Neutrophil (primary cell): Measurements from ENCODE around the gene TBC1D10A.

ENCODE experiments used
- H3K27ac ChIP-seq: fragments of 200-600 bp; sonication (generic); 2 replicates; pipeline ENCODE4 v1.5.1; 2016; ENCODE audit warnings: mild to moderate bottlenecking, moderate library complexity
- H3K27me3 ChIP-seq: fragments of 200-600 bp; sonication (generic); 2 replicates; pipeline ENCODE4 v1.6.0; 2016; ENCODE audit warnings: mild to moderate bottlenecking
- H3K36me3 ChIP-seq: fragments of 200-600 bp; sonication (generic); 2 replicates; pipeline ENCODE4 v1.5.1; 2017
- H3K4me1 ChIP-seq, 2 experiments: fragments of 200-600 bp in 1 of 2; sonication (generic) in 1 of 2; 1 replicate in 1 of 2; 2 replicates in 1 of 2; pipeline versions ENCODE4 v1.5.1 to v1.6.1; 2013 to 2016; ENCODE audit warnings: low read depth in 1 of 2, low read length in 1 of 2, mild to moderate bottlenecking in 1 of 2, moderate library complexity in 1 of 2; ENCODE audit not compliant: control insufficient read depth in 1 of 2, insufficient read depth in 1 of 2
- H3K4me3 ChIP-seq, 2 experiments: fragments of 200-600 bp in 1 of 2; sonication (generic) in 1 of 2; 1 replicate in 1 of 2; 2 replicates in 1 of 2; pipeline ENCODE4 v1.5.1; 2013 to 2016; ENCODE audit warnings: low read depth in 1 of 2, low read length in 1 of 2, mild to moderate bottlenecking in 1 of 2, moderate library complexity in 1 of 2
- H3K9me3 ChIP-seq: fragments of 200-600 bp; sonication (generic); 2 replicates; pipeline ENCODE4 v1.5.1; 2016
- CTCF ChIP-seq: fragments of 200-600 bp; sonication (generic); IDR thresholded peaks from 2 replicates; pipeline ENCODE4 v1.5.1; 2016; ENCODE audit warnings: antibody characterized with exemption

TBC1D10A gene

GRCh38 chr22:30296324-30296723, 30.4 kb downstream of the TBC1D10A start:
- H3K27me3 ChIP-seq: no peaks in the 10 kb centered on the region
- TF ChIP-seq CTCF: no peak
- H3K4me1 ChIP-seq: peaks cover 10% of the 10 kb centered on the region in 2 experiments
- no peaks in the 10 kb centered on the region for H3K9me3 ChIP-seq
- H3K36me3 ChIP-seq: peaks cover 81% of the 10 kb centered on the region
- no peak overlapping the region for H3K27ac ChIP-seq
- H3K4me3 ChIP-seq: no peak overlapping the region

DNA sequence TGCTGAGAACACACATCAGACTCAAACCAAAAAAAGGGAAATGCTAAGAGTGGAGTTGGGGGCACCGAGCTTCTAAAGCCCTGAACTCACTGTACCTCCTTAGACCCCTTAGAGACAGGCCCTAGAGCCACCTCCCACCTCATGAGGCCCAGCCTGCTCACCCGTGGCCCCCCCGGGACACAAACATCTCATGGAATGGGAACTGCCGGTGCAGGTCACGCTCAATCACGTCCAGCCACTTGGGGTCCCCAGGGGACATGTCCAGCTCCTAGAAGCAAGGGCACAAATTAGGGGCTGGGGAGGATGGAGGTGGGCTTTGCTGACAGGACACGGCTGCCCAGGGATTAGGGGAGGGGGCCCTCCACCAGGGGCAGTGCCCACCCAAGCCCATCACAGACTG, 31.2 kb downstream of the TBC1D10A start:
- TF ChIP-seq CTCF: no peak
- no peaks in the 10 kb centered on the region for H3K27me3 ChIP-seq
- H3K4me3 ChIP-seq: no peak overlapping the region
- no peaks in the 10 kb centered on the region for H3K9me3 ChIP-seq
- peaks cover 2 to 3% of the 10 kb centered on the region in 2 experiments for H3K4me1 ChIP-seq
- H3K36me3 ChIP-seq: peaks cover 84% of the 10 kb centered on the region
- H3K27ac ChIP-seq: no peak overlapping the region

- Histone ChIP-seq H3K27me3 (no peaks in the 10 kb centered on the region), H3K4me1 (peaks cover 3 to 8% of the 10 kb centered on the region in 2 experiments), H3K27ac (no peak overlapping the region), H3K36me3 (peaks cover 84% of the 10 kb centered on the region), H3K4me3 (no peak overlapping the region), H3K9me3 (no peaks in the 10 kb centered on the region)
- TF ChIP-seq CTCF: no peak
These were observed 31.9 kb downstream of the TBC1D10A start for GRCh38 chr22:30294830-30295229.

- H3K9me3 ChIP-seq: no peaks in the 10 kb centered on the region
- H3K36me3 ChIP-seq: peaks cover 80% of the 10 kb centered on the region
- no peaks in the 10 kb centered on the region for H3K27me3 ChIP-seq
- H3K4me1 ChIP-seq: peaks cover 5 to 12% of the 10 kb centered on the region in 2 experiments
- H3K27ac ChIP-seq: no peak overlapping the region
- H3K4me3 ChIP-seq: no peak overlapping the region
- TF ChIP-seq CTCF: no peak
These were observed 32.7 kb downstream of the TBC1D10A start for GRCh38 chr22:30294066-30294465.

DNA sequence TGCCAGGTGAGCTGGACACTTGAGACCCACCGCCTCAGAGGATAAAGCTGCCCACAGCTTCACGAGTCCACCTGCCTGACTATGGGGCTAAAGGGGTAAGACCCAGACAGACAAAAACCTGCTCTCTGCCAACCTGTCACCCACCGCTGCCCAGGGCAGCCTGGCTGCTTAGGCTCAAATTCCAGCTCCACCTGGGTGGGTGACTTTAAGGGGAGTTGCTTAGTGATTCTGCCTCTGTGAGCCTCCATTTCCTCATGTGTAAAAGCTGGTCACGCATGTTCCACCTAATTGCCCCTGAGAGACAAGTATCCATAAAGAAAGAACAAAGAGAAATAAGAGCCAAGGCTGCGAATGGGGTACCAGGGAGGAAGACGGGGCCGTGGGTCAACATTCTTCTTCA, 33.7 kb downstream of the TBC1D10A start:
- Histone ChIP-seq H3K9me3 (no peaks in the 10 kb centered on the region), H3K27me3 (no peaks in the 10 kb centered on the region), H3K4me1 (peaks cover 16 to 22% of the 10 kb centered on the region in 2 experiments), H3K27ac (no peak overlapping the region), H3K36me3 (peaks cover 70% of the 10 kb centered on the region), H3K4me3 (no peak overlapping the region)
- no peak for TF ChIP-seq CTCF
